Right lobe of liver (tissue), 4 donors: ENCODE data around the gene OR6F1.

Experiments
- POLR2A ChIP-seq: fragments of 450-650 bp; IDR thresholded peaks from one replicate; pipeline ENCODE4 v1.6.1; 2017; ENCODE audit warnings: antibody characterized with exemption, mild to moderate bottlenecking
- TF ChIP-seq, protein P1 (sequence below), 4 donors: fragments of 200-600 bp in 3 of 4; fragments of 450-650 bp in 1 of 4; IDR thresholded peaks; one replicate each; pipeline versions ENCODE4 v1.5.1 to v1.8.0; 2016 to 2022; ENCODE audit warnings: antibody characterized with exemption in 4 of 4, mild to moderate bottlenecking in 2 of 4
- donor health status: DM: no; HTN: no; CAD: no.
- donor health status: DM: no; HTN: no; CAD: no.
- donor health status: DM: no; HTN: yes; CAD: no.

GRCh38 chr1:247747616-247748015 is 31.2 kb upstream of the OR6F1 start:
- TF ChIP-seq, protein P1, sequence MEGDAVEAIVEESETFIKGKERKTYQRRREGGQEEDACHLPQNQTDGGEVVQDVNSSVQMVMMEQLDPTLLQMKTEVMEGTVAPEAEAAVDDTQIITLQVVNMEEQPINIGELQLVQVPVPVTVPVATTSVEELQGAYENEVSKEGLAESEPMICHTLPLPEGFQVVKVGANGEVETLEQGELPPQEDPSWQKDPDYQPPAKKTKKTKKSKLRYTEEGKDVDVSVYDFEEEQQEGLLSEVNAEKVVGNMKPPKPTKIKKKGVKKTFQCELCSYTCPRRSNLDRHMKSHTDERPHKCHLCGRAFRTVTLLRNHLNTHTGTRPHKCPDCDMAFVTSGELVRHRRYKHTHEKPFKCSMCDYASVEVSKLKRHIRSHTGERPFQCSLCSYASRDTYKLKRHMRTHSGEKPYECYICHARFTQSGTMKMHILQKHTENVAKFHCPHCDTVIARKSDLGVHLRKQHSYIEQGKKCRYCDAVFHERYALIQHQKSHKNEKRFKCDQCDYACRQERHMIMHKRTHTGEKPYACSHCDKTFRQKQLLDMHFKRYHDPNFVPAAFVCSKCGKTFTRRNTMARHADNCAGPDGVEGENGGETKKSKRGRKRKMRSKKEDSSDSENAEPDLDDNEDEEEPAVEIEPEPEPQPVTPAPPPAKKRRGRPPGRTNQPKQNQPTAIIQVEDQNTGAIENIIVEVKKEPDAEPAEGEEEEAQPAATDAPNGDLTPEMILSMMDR (IDR thresholded peaks at IDR 0.05) = no peak
- no peak for TF ChIP-seq POLR2A
